Measurements from ENCODE around the gene MMP15.

The MMP15 gene

GRCh38 chr16:58013201-58013956 is 12.2 kb upstream of the MMP15 start:
- no peak for DNase-seq (ENCODE audit: low read depth in 1 of 2, low spot score in 1 of 2)
- in situ Hi-C loops (cut with HindIII; ENCODE audit: low pct_unique_long_range_greater_than_20kb, low sequenced_read_pairs): no loop called here
- no peak for TF ChIP-seq JUND (IDR thresholded peaks at IDR 0.05; ENCODE audit: low read depth)

- TF ChIP-seq JUND (IDR thresholded peaks at IDR 0.05; ENCODE audit: low read depth): no peak
- in situ Hi-C loops (cut with HindIII; ENCODE audit: low pct_unique_long_range_greater_than_20kb, low sequenced_read_pairs): no loop called here
Measured at GRCh38 chr16:58016840-58017446, 8.6 kb upstream of the MMP15 start.

GRCh38 chr16:58018803-58019202 is 6.8 kb upstream of the MMP15 start:
- no peak for TF ChIP-seq JUND (IDR thresholded peaks at IDR 0.05; ENCODE audit: low read depth)
- in situ Hi-C loops (cut with HindIII; ENCODE audit: low pct_unique_long_range_greater_than_20kb, low sequenced_read_pairs): no loop called here
- DNase-seq (ENCODE audit: low read depth in 1 of 2, low spot score in 1 of 2): peak in 1 of 2 experiments; percentile 25

More at GRCh38 chr16:58016840-58017446, 8.6 kb upstream of the MMP15 start:
- DNase-seq (ENCODE audit: low read depth in 1 of 2, low spot score in 1 of 2): no peak

- DNase-seq (ENCODE audit: low read depth in 1 of 2, low spot score in 1 of 2): no peak
- no peak for TF ChIP-seq JUND (IDR thresholded peaks at IDR 0.05; ENCODE audit: low read depth)
- in situ Hi-C loops (cut with HindIII; ENCODE audit: low pct_unique_long_range_greater_than_20kb, low sequenced_read_pairs): no loop called here
Measured at GRCh38 chr16:58019866-58020538, 5.6 kb upstream of the MMP15 start.

- in situ Hi-C loops (cut with HindIII; ENCODE audit: low pct_unique_long_range_greater_than_20kb, low sequenced_read_pairs): no loop called here
- TF ChIP-seq JUND (IDR thresholded peaks at IDR 0.05; ENCODE audit: low read depth): no peak
- DNase-seq (ENCODE audit: low read depth in 1 of 2, low spot score in 1 of 2): peak; percentile 37 to 47
Measured at GRCh38 chr16:58020628-58021521, 4.7 kb upstream of the MMP15 start.

GRCh38 chr16:58021661-58022551 is 3.6 kb upstream of the MMP15 start:
- DNase-seq (ENCODE audit: low read depth in 1 of 2, low spot score in 1 of 2): peak in 1 of 2 experiments; percentile 39
- TF ChIP-seq JUND (IDR thresholded peaks at IDR 0.05; ENCODE audit: low read depth): no peak
- in situ Hi-C loops (cut with HindIII; ENCODE audit: low pct_unique_long_range_greater_than_20kb, low sequenced_read_pairs): no loop called here

GRCh38 chr16:58022601-58023371 is 2.8 kb upstream of the MMP15 start:
- in situ Hi-C loops (cut with HindIII; ENCODE audit: low pct_unique_long_range_greater_than_20kb, low sequenced_read_pairs): no loop called here
- DNase-seq (ENCODE audit: low read depth in 1 of 2, low spot score in 1 of 2): no peak
- TF ChIP-seq JUND (IDR thresholded peaks at IDR 0.05; ENCODE audit: low read depth): no peak

- peak; percentile 44 to 50 for DNase-seq (ENCODE audit: low read depth in 1 of 2, low spot score in 1 of 2)
- TF ChIP-seq JUND (IDR thresholded peaks at IDR 0.05; ENCODE audit: low read depth): no peak
- in situ Hi-C loops (cut with HindIII; ENCODE audit: low pct_unique_long_range_greater_than_20kb, low sequenced_read_pairs): no loop called here
Measured at GRCh38 chr16:58024486-58025350, 836 bp upstream of the MMP15 start.

- DNase-seq (ENCODE audit: low read depth in 1 of 2, low spot score in 1 of 2): peak; percentile 38 to 49
- in situ Hi-C loops (cut with HindIII; ENCODE audit: low pct_unique_long_range_greater_than_20kb, low sequenced_read_pairs): no loop called here
Measured at GRCh38 chr16:58026139-58026704, 668 bp downstream of the MMP15 start.

GRCh38 chr16:58026705-58027160 is 1.2 kb downstream of the MMP15 start:
- TF ChIP-seq JUND (IDR thresholded peaks at IDR 0.05; ENCODE audit: low read depth): no peak
- in situ Hi-C loops (cut with HindIII; ENCODE audit: low pct_unique_long_range_greater_than_20kb, low sequenced_read_pairs): no loop called here
- no peak for DNase-seq (ENCODE audit: low read depth in 1 of 2, low spot score in 1 of 2)

More at GRCh38 chr16:58026139-58026704, 668 bp downstream of the MMP15 start:
- TF ChIP-seq JUND (IDR thresholded peaks at IDR 0.05; ENCODE audit: low read depth): no peak

All from T47D (cell line).